GM18861 (cell line): ENCODE results near the gene FARS2.
"Not testable (repeated sequence)": the region's sequence is repeated elsewhere in the genome, so short reads cannot be mapped to it uniquely, and the experiment has no call there.

Experiments
- ATAC-seq: cut with Tn5 transposase; IDR thresholded peaks from one replicate; pipeline ENCODE4 v1.9.1; 2021; ENCODE audit not compliant: unreplicated experiment

The FARS2 gene

DNA sequence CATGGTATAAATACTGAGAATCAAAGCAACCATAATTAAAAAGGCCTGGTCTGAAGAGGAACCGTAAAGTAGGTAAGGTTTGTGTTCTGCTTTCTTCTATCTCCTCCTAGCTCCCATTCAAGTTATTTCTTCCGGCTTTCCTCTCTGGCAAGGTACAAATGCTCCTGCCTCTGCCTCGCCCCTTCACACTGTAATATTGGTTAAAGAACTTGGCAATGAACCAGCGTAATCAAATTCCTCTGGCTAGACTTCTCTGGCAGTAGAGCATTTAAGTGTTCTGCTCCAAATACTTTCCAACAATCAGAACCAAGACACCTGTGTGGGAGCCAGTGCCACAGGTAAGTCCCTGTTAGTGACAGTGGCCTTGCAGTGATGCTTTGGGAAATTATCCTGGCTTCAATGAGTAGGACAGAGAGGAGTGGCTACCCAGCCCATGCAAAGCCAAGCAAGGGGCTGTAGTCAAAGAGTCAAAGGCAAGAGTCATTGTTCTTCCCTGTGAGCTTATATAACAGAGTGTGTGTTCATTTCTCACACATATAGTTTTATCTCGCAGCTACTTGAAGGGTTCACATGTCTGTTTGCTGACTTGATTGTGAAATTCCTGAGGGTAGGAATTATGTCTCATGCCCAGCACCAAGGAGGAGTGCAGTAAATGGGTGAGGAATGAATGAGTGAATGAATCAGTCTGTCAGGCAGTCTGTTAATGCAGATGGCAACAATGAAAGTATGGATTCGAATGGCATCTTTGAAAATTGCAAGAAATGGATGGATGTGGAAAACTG is 416.1 kb downstream of the FARS2 start:
- ATAC-seq = no peak

- no peak for ATAC-seq
These were observed 418.0 kb downstream of the FARS2 start for GRCh38 chr6:5679270-5679669.

DNA sequence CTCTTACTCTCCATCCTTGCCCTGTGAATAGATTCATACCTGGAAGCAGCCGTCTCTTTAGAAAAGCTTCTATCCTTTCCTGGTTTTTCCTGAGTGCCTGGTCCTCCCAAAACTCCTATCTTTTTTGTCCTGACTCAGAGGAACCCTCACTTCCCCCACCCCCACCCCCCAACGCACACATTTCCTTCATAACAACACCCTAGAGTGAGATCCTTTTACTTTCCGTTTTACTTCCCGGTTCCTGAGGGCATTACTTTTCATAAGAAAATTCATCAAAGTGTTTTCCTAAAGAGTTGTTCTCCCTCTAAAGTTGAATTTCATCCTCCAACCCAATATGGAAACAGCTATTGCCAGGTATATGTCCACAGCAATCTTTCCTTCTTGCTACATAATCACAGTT is 418.4 kb downstream of the FARS2 start:
- ATAC-seq = peak; percentile 18

GRCh38 chr6:5680095-5680494 is 418.8 kb downstream of the FARS2 start:
- ATAC-seq = peak; percentile 66

- ATAC-seq = no peak
These were observed 420.2 kb downstream of the FARS2 start for GRCh38 chr6:5681480-5681879.

- no peak for ATAC-seq
These were observed 421.2 kb downstream of the FARS2 start for GRCh38 chr6:5682530-5682929.

DNA sequence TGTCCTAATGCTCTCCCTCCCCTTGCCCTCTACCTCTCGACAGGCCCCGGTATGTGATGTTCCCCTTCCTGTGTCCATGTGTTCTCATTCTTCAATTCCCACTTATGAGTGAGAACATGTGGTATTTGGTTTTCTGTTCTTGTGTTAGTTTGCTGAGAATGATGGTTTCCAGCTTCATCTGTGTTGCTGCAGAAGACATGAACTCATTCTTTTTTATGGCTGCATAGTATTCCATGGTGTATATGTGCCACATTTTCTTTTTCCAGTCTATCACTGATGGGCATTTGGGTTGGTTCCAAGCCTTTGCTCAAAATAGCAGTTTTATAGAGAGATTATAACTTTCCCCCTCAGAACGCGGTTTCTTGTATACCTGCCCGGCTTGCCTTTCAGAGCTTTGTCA is 422.4 kb downstream of the FARS2 start:
- ATAC-seq = not testable (repeated sequence)

DNA sequence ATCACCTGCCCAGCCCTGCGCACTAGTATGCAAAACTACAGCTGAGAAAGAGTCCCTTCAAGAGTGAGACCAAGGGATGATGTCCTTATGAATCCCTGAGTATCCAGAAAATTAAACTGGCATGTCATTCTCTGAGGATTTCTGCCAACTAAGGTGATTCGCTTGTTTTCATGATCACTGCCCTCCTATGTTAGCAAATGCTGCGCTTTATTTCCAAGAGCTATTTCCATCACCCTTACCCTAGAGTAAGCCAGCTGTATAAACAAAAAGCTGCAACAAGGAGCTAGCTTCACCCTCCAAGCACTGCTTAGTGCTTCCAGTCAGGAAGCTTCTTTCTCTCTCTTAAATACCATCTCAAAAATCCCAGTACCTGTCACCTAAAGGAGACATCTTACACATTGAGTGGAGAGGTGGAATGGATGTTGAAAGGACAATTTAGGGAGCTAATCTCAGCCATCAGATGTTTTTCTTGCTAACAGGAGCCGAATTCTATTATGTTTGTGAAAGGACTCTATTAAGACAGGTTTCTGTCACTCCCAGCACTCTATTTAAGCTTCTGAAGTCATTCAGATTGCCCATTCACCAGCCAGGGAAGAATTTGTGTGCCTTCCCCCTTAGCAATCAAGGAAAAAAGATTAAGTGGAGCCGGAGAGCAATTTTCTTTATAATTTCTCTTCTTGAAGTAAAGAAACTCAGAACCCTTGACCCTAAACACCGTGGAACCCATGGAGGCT is 423.2 kb downstream of the FARS2 start:
- ATAC-seq = no peak

DNA sequence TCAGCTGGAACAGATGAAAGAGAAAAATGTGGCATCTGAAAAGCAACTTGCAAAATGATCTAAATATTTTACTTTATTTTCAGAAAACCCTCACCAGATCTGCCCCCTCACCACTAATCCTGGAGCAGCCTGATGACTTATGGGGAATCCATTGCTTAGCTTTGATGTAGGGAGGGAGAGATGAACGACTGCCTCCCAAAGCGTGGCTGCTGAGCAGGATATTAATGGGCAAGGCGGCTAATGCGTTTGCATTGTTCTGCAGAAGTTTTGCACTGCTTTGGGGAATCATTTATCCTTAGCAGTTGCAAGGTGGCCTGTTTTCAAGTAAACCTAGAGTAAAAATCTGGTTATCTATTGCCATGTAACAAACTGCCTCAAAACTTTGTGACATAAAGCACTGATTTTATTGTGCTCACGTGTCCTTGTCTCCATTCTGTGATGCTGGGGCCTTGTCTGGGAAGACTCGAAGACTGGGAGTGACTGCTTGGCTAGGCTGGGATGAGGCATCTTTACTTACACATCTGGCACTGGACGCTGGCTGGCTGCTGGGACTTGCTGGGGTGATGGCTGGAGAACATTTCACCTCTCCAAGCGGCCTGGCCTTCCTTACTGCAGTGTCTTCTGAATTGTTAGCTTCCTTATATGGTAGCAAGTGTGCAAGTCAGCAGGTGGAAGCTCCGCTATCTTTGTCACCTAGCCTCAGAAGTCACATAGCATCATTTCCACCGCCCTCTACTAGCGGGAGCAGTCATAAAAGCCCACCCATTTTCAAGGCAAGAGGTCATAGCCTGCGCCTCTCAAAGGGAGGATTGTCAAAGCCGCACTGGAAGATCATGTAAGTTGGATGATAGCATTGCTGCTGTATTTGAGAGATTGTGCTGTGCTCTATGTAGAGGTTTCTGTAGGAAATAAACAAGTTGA is 432.2 kb downstream of the FARS2 start:
- no peak for ATAC-seq

- no peak for ATAC-seq
These were observed 434.2 kb downstream of the FARS2 start for GRCh38 chr6:5695260-5696245.

- no peak for ATAC-seq
These were observed 436.2 kb downstream of the FARS2 start for GRCh38 chr6:5697508-5697907.

- no peak for ATAC-seq
These were observed 437.0 kb downstream of the FARS2 start for GRCh38 chr6:5698318-5698717.

DNA sequence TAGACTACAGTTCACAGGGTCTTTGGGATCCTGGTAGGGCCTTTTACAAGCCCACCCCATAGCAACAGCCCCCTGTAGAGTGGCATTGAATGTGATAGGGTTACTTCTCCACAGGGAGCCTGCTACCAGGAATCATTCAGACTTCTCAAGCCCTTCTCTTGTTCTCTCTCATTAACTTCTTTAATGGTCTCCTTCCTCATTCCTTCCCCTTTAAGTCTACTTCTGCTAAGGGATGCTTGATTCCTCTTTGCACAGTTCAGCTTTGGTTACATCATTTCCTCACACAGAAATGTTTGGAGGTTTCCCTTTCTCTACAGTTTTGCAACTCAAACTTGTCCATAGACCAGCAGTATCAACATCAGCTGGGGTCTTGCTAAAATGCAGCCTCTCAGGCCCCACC is 437.8 kb downstream of the FARS2 start:
- ATAC-seq = not testable (repeated sequence)

DNA sequence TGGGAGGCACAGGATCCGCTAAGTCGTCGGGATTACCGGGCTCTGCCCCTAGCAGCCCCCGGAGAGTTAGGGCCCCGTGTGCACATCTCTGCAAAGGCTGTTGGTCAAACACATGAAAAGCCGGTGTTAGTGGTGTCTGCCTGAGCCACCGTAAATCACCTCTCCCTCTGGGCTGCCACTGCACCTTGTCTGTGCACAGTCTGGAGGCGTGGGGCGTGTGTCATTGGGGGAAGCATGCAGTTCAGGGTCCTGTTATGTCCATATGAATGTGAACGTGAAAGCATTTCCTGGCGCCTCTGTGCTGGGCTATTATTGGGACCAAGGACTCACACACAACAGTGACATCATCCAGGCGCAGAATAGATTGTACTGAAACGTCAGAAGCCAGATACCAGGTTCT is 439.9 kb downstream of the FARS2 start:
- ATAC-seq = no peak

GRCh38 chr6:5704708-5705107 is 443.4 kb downstream of the FARS2 start:
- ATAC-seq = no peak

GRCh38 chr6:5705252-5705651 is 443.9 kb downstream of the FARS2 start:
- no peak for ATAC-seq

- ATAC-seq = no peak
These were observed 445.1 kb downstream of the FARS2 start for GRCh38 chr6:5706124-5707033.

DNA sequence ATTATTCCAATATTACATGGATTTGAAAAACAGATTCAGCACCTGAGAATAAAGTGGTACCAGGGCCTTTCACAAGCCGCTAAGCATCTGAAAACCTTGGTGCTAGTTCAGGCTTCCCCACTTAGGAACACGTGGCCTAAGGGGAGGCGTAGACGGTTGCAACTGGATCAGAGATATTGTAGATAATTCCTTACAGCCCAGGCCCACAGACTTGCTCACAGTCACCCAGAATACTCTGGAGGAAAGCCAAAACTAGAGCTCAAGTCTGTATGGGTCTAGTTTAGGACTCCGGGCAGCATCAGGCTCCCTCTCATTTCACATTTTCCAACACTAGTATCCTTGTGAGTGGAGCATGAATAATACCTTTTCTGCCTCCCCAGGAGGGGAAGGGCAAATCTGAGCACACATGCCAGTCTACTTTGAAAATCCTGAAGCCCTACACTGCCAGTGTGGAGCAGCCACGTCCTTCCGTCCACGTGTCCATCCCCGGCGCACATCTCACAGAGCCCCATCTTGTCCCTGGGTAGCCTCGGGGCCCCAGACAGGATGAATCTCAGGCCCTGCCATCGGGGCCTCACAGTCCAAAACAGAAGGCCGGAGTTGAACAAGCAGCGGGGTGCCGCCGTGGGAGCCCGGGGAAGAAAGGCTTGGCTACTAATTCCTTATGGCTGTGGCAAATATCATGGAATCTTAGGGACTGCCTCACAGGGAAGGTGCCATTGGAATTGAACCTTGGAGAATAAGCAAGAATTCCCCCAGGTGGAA is 446.1 kb downstream of the FARS2 start:
- no peak for ATAC-seq
